Right lobe of liver (tissue), 6 donors: Measurements from ENCODE around the gene GARIN5A. TPM values are rescaled to one million over a fixed set of nuclear protein-coding genes. Genes with fewer than 3 reads are reported as not detected.

Source experiments
- ATAC-seq, 4 donors: fragments of 200-7000 bp; cut with Tn5 transposase; one replicate each; pipeline ENCODE4 v1.9.1; 2020; ENCODE audit warnings: mild to moderate bottlenecking in 4 of 4, moderate library complexity in 4 of 4
- DNase-seq, 3 donors: peaks; one replicate each; pipeline ENCODE4 v3.0.0-alpha.2; 2020
- H3K27ac ChIP-seq, 3 donors: fragments of 200-600 bp; one replicate each; pipeline ENCODE4 v1.8.0; 2022
- H3K27me3 ChIP-seq, 2 donors: fragments of 200-600 bp; one replicate each; pipeline ENCODE4 v1.8.0; 2022
- H3K36me3 ChIP-seq, 4 donors: fragments of 200-600 bp; sonication (generic) in 1 of 4; one replicate each; pipeline versions ENCODE4 v1.5.1 to v1.8.0; 2017 to 2022; ENCODE audit warnings: control low read depth in 1 of 4
- H3K4me1 ChIP-seq, 4 donors: fragments of 200-600 bp; sonication (generic) in 1 of 4; one replicate each; pipeline versions ENCODE4 v1.5.1 to v1.8.0; 2017 to 2022; ENCODE audit warnings: control low read depth in 1 of 4
- H3K4me3 ChIP-seq, 3 donors: fragments of 200-600 bp; one replicate each; pipeline ENCODE4 v1.8.0; 2022
- H3K9me3 ChIP-seq, 4 donors: fragments of 200-600 bp; sonication (generic) in 1 of 4; one replicate each; pipeline versions ENCODE4 v1.5.1 to v1.8.0; 2017 to 2022; ENCODE audit warnings: control low read depth in 1 of 4
- CTCF ChIP-seq, 4 donors: fragments of 200-600 bp in 3 of 4; fragments of 450-650 bp in 1 of 4; IDR thresholded peaks; one replicate each; pipeline versions ENCODE4 v1.5.1 to v1.8.0; 2016 to 2022; ENCODE audit warnings: antibody characterized with exemption in 4 of 4, mild to moderate bottlenecking in 2 of 4
- POLR2A ChIP-seq: fragments of 450-650 bp; IDR thresholded peaks from one replicate; pipeline ENCODE4 v1.6.1; 2017; ENCODE audit warnings: antibody characterized with exemption, mild to moderate bottlenecking
- WGBS: methylation state at CpG from one replicate; pipeline ENCODE4 v1.1.6; 2018; ENCODE audit warnings: low coverage, low lambda C conversion rate; ENCODE audit not compliant: insufficient coverage; ENCODE audit errors: missing lambda C conversion rate; 5-methylcytosine and 5-hydroxymethylcytosine counted together
- intact Hi-C, 2 donors: fragments of 100-400 bp; cut with DNase I; formaldehyde crosslinking; loops; one replicate each; pipeline versions ENCODE4 v1.11.2 to v1.14.1; 2022
- total RNA-seq, 6 experiments: library from RNA; depleted of rRNA in 2 of 6; stranded (reverse); fragments of >200 nt in 2 of 6; fragmentation: NEBNext Ultra II Directional in 3 of 6; extraction: Animal tissue kit (Norgen Biotek cat#: 25700) in 3 of 6; gene quantifications; one replicate each; pipeline versions ENCODE4 v1.1.0 to v1.2.4, GENCODE V29; 2016 to 2023
- donor health status: DM: no; HTN: yes; CAD: no.
- donor health status: DM: no; HTN: no; CAD: no.
- donor health status: DM: no; HTN: no; CAD: no.
- donor health status: DM: no; HTN: yes; CAD: no.
- donor health status: DM: no; HTN: yes; CAD: no.

The GARIN5A gene
- total RNA-seq, 6 experiments from 2014 or later, result 0.68 to 2.3 (median 1.5) TPM

GRCh38 chr19:50465000-50465399, 11.6 kb downstream of the GARIN5A start:
- DNase-seq, result no peak

DNA sequence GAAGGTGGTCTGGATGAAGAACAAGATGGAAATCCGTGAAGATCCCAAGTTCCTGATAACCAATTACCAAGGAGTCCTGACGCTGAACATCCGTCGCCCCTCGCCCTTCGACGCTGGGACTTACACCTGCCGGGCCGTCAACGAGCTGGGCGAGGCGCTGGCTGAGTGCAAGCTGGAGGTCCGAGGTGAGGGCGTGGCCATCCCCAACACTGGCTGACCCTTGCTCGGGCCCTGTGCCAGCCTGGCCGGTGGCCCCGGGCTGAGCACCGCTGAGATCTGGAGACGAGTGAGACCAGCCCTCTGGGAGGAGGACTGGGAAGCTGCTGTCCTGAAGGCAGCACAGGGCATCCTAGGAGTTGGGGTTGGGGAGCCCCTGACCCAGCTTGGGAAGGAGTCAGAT, 12.3 kb downstream of the GARIN5A start:
- Histone ChIP-seq H3K9me3 (no peaks in the 10 kb centered on the region), H3K27ac (no peak overlapping the region), H3K36me3 (no peaks in the 10 kb centered on the region), H3K4me1 (peaks cover 0 to 7% (median 0%) of the 10 kb centered on the region in 4 donors), H3K4me3 (no peak overlapping the region), H3K27me3 (no peaks in the 10 kb centered on the region)
- ATAC-seq (no peak), DNase-seq (no peak)
- TF ChIP-seq POLR2A, result no peak
- no peak for TF ChIP-seq CTCF (IDR thresholded peaks at IDR 0.05)
- no CpG with 5 or more reads among the region's 19 CpGs for WGBS
- intact Hi-C loops, result no loop called here

More at GRCh38 chr19:50465000-50465399, 11.6 kb downstream of the GARIN5A start:
- Histone ChIP-seq H3K27ac (no peak overlapping the region), H3K9me3 (no peaks in the 10 kb centered on the region), H3K4me1 (peaks cover 0 to 7% (median 0%) of the 10 kb centered on the region in 4 donors), H3K4me3 (no peak overlapping the region), H3K36me3 (no peaks in the 10 kb centered on the region), H3K27me3 (no peaks in the 10 kb centered on the region)
- intact Hi-C loops, result no loop called here
- no peak for TF ChIP-seq POLR2A
- no peak for TF ChIP-seq CTCF (IDR thresholded peaks at IDR 0.05)
- 26% methylated on average over 11 of the region's 13 CpGs for WGBS
- ATAC-seq, result peak in 3 of 4 donors; percentile 26 to 61 (median 54)

DNA sequence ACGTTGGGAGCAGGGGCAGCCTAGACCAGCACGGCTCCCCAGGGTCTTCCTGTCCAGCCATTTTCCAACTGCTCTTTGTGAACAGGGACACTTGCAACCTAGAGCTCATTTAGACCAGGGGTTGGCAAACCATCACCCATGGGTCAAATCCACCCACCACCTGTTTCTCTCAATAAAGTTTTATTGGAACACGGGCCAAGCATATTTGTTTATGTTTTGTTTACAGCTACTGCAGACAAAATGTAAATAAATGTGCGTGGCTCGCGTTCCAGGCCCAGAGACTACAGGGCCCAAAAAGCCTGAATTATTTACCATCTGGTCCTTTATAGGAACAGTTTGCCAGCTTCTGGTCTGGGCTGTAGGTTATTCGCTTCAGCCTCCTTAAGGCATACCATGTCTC, 13.7 kb downstream of the GARIN5A start:
- Histone ChIP-seq H3K9me3 (no peaks in the 10 kb centered on the region), H3K4me3 (no peak overlapping the region), H3K4me1 (peaks cover 0 to 7% (median 0%) of the 10 kb centered on the region in 4 donors), H3K27me3 (no peaks in the 10 kb centered on the region), H3K36me3 (no peaks in the 10 kb centered on the region), H3K27ac (no peak overlapping the region)
- no peak for ATAC-seq
- intact Hi-C loops, result no loop called here
- no peak for TF ChIP-seq CTCF (IDR thresholded peaks at IDR 0.05)
- TF ChIP-seq POLR2A, result no peak
- no peak for DNase-seq
- 74% methylated on average over 7 of the region's 7 CpGs for WGBS

DNA sequence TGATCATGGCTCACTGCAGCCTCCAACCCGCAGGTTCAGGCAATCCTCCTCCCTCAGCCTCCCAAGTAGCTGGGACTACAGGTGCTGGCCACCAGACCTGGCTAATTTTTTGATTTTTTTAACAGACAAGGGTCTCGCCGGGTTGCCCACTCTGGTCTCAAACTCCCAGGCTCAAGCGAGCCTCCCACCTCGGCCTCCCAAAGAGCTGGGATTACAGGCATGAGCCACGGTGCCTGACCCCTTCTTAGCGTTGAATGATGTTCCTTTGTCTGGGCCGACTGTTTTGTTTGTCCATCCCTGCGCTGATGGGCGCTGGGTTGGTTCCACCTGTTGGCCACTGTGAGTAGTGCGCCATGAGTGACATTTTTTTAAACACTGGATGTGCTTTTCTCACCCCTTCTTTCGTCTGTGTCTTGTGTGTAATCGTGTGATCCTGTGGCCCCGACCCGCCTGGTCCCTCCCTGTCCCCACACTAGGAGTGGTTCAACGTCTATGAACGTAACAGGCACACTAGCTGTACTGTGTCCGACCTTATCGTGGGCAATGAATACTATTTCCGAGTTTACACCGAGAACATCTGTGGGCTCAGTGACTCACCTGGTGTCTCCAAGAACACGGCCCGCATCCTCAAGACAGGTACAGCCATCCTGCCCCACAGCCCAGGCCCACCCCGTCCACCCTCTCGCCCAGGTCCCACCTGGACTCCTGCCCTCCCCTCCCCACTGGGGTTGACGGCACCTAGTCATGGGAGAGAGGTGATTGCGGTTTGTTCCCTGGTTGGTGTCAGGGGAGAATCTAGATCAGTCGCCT, 15.4 kb downstream of the GARIN5A start:
- intact Hi-C loops, result no loop called here
- H3K9me3 ChIP-seq, result no peaks in the 10 kb centered on the region
- peaks cover 0 to 7% (median 0%) of the 10 kb centered on the region in 4 donors for H3K4me1 ChIP-seq
- no peak overlapping the region for H3K4me3 ChIP-seq
- H3K27me3 ChIP-seq, result no peaks in the 10 kb centered on the region
- TF ChIP-seq CTCF (IDR thresholded peaks at IDR 0.05) (peak; percentile 76 to 80 (median 78)), POLR2A (no peak)
- no peaks in the 10 kb centered on the region for H3K36me3 ChIP-seq
- no peak overlapping the region for H3K27ac ChIP-seq
- WGBS, result 8% methylated on average over 16 of the region's 28 CpGs
- DNase-seq, result peak in 2 of 3 donors; percentile 48 to 59
- ATAC-seq, result peak; percentile 79 to 90 (median 88)
